PC-9 (cell line): Measurements from ENCODE around the gene OTUD4. TPM values are rescaled to one million over a fixed set of nuclear protein-coding genes. Genes with fewer than 3 reads are reported as not detected.
"Not testable (repeated sequence)": the region's sequence is repeated elsewhere in the genome, so short reads cannot be mapped to it uniquely, and the experiment has no call there.

Experiments
- BruUV-seq: library from RNA; stranded (reverse); fragments of 400-500 nt; replicated peaks from 2 replicates; lab custom pipeline; 2021; lab: Mats Ljungman, UMichigan
- CTCF ChIA-PET: fragments of 300-600 bp; sonication (Branson Sonifier 250); formaldehyde crosslinking; loops from one replicate; lab custom pipeline; 2022; ENCODE audit warnings: antibody characterized with exemption; lab: Charles Lee
- POLR2A ChIA-PET: fragments of 300-600 bp; sonication (Branson Sonifier 250); formaldehyde crosslinking; loops from one replicate; lab custom pipeline; 2022; ENCODE audit warnings: antibody characterized with exemption; ENCODE audit not compliant: unreplicated experiment; lab: Charles Lee
- DNase-seq, 2 experiments: peaks; one replicate each; pipeline versions ENCODE4 v3.0.0 to v3.0.0-alpha.2; 2015 to 2022; ENCODE audit warnings: mixed read lengths in 1 of 2
- H2AFZ ChIP-seq: fragments of 200-600 bp; sonication (generic); 2 replicates; pipeline ENCODE4 v1.8.1; 2017; ENCODE audit warnings: antibody characterized with exemption
- H3F3A ChIP-seq: fragments of 200-600 bp; sonication (generic); 2 replicates; pipeline ENCODE4 v1.8.1; 2017; ENCODE audit warnings: antibody characterized with exemption, mild to moderate bottlenecking, low read depth; ENCODE audit not compliant: insufficient read depth
- H3K27ac ChIP-seq: fragments of 200-600 bp; sonication (generic); 2 replicates; pipeline ENCODE4 v1.6.1; 2016; ENCODE audit warnings: mixed run types
- H3K27me3 ChIP-seq: fragments of 200-600 bp; sonication (generic); 2 replicates; pipeline ENCODE4 v1.6.1; 2016; ENCODE audit warnings: low read depth, mixed run types; ENCODE audit not compliant: insufficient read depth
- H3K36me3 ChIP-seq: fragments of 200-600 bp; sonication (generic); 2 replicates; pipeline ENCODE4 v1.6.1; 2016; ENCODE audit warnings: low read depth, mixed run types
- H3K4me1 ChIP-seq: fragments of 200-600 bp; sonication (generic); replicated peaks from 2 replicates; pipeline ENCODE4 v1.6.1; 2016; ENCODE audit warnings: mixed run types; ENCODE audit not compliant: insufficient read depth
- H3K4me2 ChIP-seq: fragments of 200-600 bp; sonication (generic); 2 replicates; pipeline ENCODE4 v1.6.1; 2017; ENCODE audit warnings: mixed run types
- H3K4me3 ChIP-seq: fragments of 200-600 bp; sonication (generic); 2 replicates; pipeline ENCODE4 v1.6.1; 2016; ENCODE audit warnings: mixed run types
- H3K79me2 ChIP-seq: fragments of 200-600 bp; sonication (generic); 2 replicates; pipeline ENCODE4 v1.6.1; 2017; ENCODE audit warnings: low read depth, mixed run types
- H3K9me2 ChIP-seq: fragments of 200-600 bp; sonication (generic); 2 replicates; pipeline ENCODE4 v1.8.1; 2017; ENCODE audit warnings: mild to moderate bottlenecking; ENCODE audit not compliant: insufficient read depth
- H3K9me3 ChIP-seq: fragments of 200-600 bp; sonication (generic); 2 replicates; pipeline ENCODE4 v1.8.1; 2016; ENCODE audit warnings: low read depth; ENCODE audit not compliant: insufficient read depth
- H4K20me1 ChIP-seq: fragments of 200-600 bp; sonication (generic); 2 replicates; pipeline ENCODE4 v1.8.1; 2017; ENCODE audit not compliant: insufficient read depth
- CTCF ChIP-seq: fragments of 200-600 bp; sonication (generic); conservative IDR thresholded peaks from 2 replicates; pipeline ENCODE4 v1.6.1; 2017; ENCODE audit warnings: mixed run types, antibody characterized with exemption, mild to moderate bottlenecking, moderate library complexity
- EZH2 ChIP-seq: fragments of 200-600 bp; sonication (generic); IDR thresholded peaks from 2 replicates; pipeline ENCODE4 v1.8.0; 2017; ENCODE audit warnings: antibody characterized with exemption, low read depth
- intact Hi-C: fragments of 100-400 bp; cut with micrococcal nuclease; formaldehyde crosslinking; loops from one replicate; pipeline ENCODE4 v1.10.0; 2022; ENCODE audit not compliant: unreplicated experiment
- total RNA-seq: library from RNA; stranded (reverse); gene quantifications from 2 replicates; pipeline ENCODE4 v1.2.3, GENCODE V29; 2021

The OTUD4 gene
- total RNA-seq, 1 experiment from 2014 or later: 43.5 TPM

DNA sequence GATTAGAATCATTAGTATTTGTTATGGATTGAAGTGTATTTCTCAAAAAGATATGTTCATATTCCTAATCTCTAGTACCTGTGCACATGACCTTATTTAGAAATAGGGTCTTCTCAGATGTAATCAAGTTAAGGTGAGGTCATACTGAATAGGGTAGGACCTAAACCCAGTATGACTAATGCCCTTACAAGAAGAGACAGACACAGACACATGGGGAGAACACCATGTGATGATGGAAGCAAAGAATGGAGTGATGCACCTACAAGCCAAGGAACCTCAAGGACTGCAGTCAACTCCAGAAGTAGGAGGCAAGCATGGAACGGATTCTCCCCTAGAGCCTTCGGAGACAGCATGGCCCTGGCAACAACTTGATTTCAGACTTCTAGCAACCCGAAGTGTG lies 31.4 kb downstream of the OTUD4 start:
- BruUV-seq: no TSS peak
- intact Hi-C loops: no loop called here
- no peak overlapping the region for H3K4me2 ChIP-seq
- DNase-seq: no peak
- ChIA-PET CTCF (no interaction called here), POLR2A (interaction anchor here (0.6 kb wide), 1 partner anchor 26 kb away, joined by 3 read pairs; no protein-coding TSS in a partner anchor)
- no peak overlapping the region for H3K4me3 ChIP-seq
- no peak for TF ChIP-seq CTCF
- H3K9me3 ChIP-seq: no peaks in the 10 kb centered on the region
- no peaks in the 10 kb centered on the region for H3K27me3 ChIP-seq
- no peak overlapping the region for H3K27ac ChIP-seq
- no peaks in the 10 kb centered on the region for H3K79me2 ChIP-seq
- H3K4me1 ChIP-seq: no peaks in the 10 kb centered on the region
- H4K20me1 ChIP-seq: no peaks in the 10 kb centered on the region
- no peak overlapping the region for H2AFZ ChIP-seq
- H3F3A ChIP-seq: no peaks in the 10 kb centered on the region
- H3K9me2 ChIP-seq: no peaks in the 10 kb centered on the region
- H3K36me3 ChIP-seq: peaks cover 25% of the 10 kb centered on the region

DNA sequence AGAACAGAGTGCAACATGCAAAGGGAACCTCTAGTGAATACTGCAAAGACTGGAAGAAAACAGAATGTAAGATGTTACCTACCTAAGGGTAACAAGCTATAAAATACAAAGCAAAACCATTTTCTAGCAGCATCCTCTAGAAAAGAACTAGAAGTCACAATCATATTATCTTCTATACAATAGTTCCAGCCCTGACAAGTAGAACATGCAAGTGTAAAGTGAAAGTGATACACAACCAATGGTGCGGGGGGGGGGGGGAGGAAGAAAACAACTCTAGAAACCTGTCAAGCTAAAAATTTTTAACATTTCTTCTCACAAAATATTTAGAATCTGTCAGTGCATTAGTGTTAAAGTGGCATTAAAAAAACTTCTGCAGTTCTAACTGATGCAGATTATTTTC lies 44.2 kb downstream of the OTUD4 start:
- H3K4me2 ChIP-seq, H3K4me1 ChIP-seq, H3K9me2 ChIP-seq, H3F3A ChIP-seq, BruUV-seq, H2AFZ ChIP-seq, POLR2A ChIA-PET, H3K4me3 ChIP-seq, H3K27ac ChIP-seq, DNase-seq, intact Hi-C loops, H3K79me2 ChIP-seq, H3K9me3 ChIP-seq, H3K27me3 ChIP-seq, H4K20me1 ChIP-seq, H3K36me3 ChIP-seq: not testable (repeated sequence)
- CTCF ChIA-PET: interaction anchor here (0.6 kb wide), 1 partner anchor 22 kb away, joined by 4 read pairs; no protein-coding TSS in a partner anchor

DNA sequence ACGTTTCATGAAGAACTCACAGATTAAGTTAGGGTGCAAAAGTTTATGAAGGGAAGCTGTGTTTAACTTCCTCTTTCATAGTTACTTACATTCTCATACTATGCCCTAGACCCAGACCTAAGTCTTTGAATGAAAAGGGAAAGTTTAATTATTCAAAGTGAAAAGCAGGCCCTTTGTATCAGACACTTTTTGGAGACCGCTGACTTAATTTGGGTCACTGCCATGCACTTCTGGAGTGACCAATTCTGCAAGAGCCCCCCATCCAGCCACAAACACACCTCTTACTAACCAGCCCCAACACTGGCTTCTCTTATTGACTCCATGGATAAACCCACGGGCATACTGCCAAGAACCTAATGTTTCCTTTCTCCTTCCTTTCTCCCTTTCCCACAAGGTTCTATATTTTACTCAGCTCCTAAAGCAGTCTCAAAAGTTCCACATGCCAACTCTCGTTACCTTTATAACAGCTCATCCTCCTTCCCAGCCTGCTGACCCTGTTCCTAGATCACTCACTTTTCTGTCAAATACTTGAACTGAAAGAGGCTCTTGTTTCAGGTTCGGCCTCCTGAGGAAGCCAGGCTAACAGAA lies 47.8 kb downstream of the OTUD4 start:
- intact Hi-C loops: no loop called here

More for the DNA sequence above, 47.8 kb downstream of the OTUD4 start:
- TF ChIP-seq EZH2: no peak
- no peak for TF ChIP-seq CTCF
- ChIA-PET POLR2A (interaction anchor here (0.7 kb wide), 1 partner anchor 13 kb away, joined by 5 read pairs; no protein-coding TSS in a partner anchor), CTCF (no interaction called here)
- Histone ChIP-seq H3K4me1 (no peaks in the 10 kb centered on the region), H4K20me1 (no peaks in the 10 kb centered on the region), H3K4me3 (no peak overlapping the region), H3K9me2 (no peaks in the 10 kb centered on the region), H3K27ac (no peak overlapping the region), H3F3A (peaks cover 16% of the 10 kb centered on the region), H2AFZ (no peak overlapping the region), H3K27me3 (no peaks in the 10 kb centered on the region), H3K9me3 (no peaks in the 10 kb centered on the region), H3K4me2 (no peak overlapping the region), H3K79me2 (no peaks in the 10 kb centered on the region), H3K36me3 (0 out of 2 replicates have a peak, but pooled peaks cover 4% of the 10 kb centered on the region)
- DNase-seq: no peak
- no TSS peak for BruUV-seq
